Chondrocyte (in vitro differentiated cells): ENCODE measurements around the gene TGM4. TPM values are rescaled to one million over a fixed set of nuclear protein-coding genes. Genes with fewer than 3 reads are reported as not detected.

Source experiments
- DNase-seq: peaks from one replicate; pipeline ENCODE4 v3.0.0; 2021; ENCODE audit warnings: mixed read lengths, low spot score
- H3K27ac Mint-ChIP-seq: one replicate; pipeline ENCODE4 v1.8.0; 2021; ENCODE audit warnings: mild to moderate bottlenecking, moderate library complexity, mixed read lengths; ENCODE audit not compliant: unreplicated experiment
- H3K27me3 Mint-ChIP-seq: 2 replicates; pipeline ENCODE4 v1.8.0; 2021; ENCODE audit warnings: low read depth, mixed read lengths
- H3K36me3 Mint-ChIP-seq: 2 replicates; pipeline ENCODE4 v1.8.0; 2021; ENCODE audit warnings: low read depth, mixed read lengths
- H3K4me1 Mint-ChIP-seq: 2 replicates; pipeline ENCODE4 v1.8.0; 2021; ENCODE audit warnings: low read depth, mild to moderate bottlenecking, mixed read lengths
- H3K4me3 Mint-ChIP-seq: one replicate; pipeline ENCODE4 v1.8.0; 2021; ENCODE audit warnings: mild to moderate bottlenecking, moderate library complexity, mixed read lengths; ENCODE audit not compliant: unreplicated experiment
- H3K9me3 Mint-ChIP-seq: 2 replicates; pipeline ENCODE4 v1.8.0; 2021; ENCODE audit warnings: low read depth, mixed read lengths
- CTCF ChIP-seq: fragments of 200-600 bp; sonication (generic); IDR thresholded peaks from 2 replicates; pipeline ENCODE4 v1.5.0; 2021; ENCODE audit warnings: antibody characterized with exemption, mild to moderate bottlenecking, moderate library complexity
- total RNA-seq: library from RNA; stranded (reverse); gene quantifications from 3 replicates; pipeline ENCODE4 v1.2.1, GENCODE V29; 2021

The TGM4 gene
- total RNA-seq, 1 donor from 2014 or later = 0.27 TPM

DNA sequence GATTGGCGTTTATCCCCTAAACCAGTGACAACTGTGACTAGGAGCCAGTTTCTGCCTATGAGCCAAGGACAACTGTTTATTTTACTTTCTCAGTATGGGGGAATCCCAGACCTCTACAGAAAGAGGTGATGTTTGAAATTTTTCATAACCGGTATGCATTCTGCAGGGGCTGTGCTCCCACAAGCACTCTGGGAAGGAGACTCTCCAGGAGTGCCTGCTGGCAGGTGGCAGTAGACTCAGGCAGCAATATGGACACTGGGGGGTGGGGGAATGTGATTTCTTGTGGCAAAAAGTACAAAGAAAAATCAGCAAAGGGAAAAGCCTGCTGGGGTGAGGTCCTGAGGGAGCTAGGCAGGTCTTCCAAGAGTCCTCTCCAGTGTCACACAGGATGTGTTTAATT is 5.9 kb downstream of the TGM4 start:
- TF ChIP-seq CTCF = no peak
- Mint-ChIP-seq H3K27me3 (no peaks in the 10 kb centered on the region), H3K4me3 (no peak overlapping the region), H3K4me1 (peaks cover 29% of the 10 kb centered on the region), H3K27ac (no peak overlapping the region), H3K36me3 (no peaks in the 10 kb centered on the region), H3K9me3 (no peaks in the 10 kb centered on the region)
- DNase-seq = no peak

GRCh38 chr3:44883213-44883955 is 9.0 kb downstream of the TGM4 start:
- no peaks in the 10 kb centered on the region for H3K9me3 Mint-ChIP-seq
- H3K4me3 Mint-ChIP-seq = no peak overlapping the region
- peaks cover 50% of the 10 kb centered on the region for H3K4me1 Mint-ChIP-seq
- no peaks in the 10 kb centered on the region for H3K36me3 Mint-ChIP-seq
- peak overlapping the region; percentile 87 for H3K27ac Mint-ChIP-seq
- no peaks in the 10 kb centered on the region for H3K27me3 Mint-ChIP-seq
- TF ChIP-seq CTCF = peak; percentile 36
- no peak for DNase-seq

GRCh38 chr3:44883999-44884431 is 9.6 kb downstream of the TGM4 start:
- Mint-ChIP-seq H3K9me3 (no peaks in the 10 kb centered on the region), H3K36me3 (no peaks in the 10 kb centered on the region), H3K27ac (peak overlapping the region; percentile 87), H3K4me3 (no peak overlapping the region), H3K4me1 (peaks cover 50% of the 10 kb centered on the region), H3K27me3 (no peaks in the 10 kb centered on the region)
- no peak for DNase-seq
- TF ChIP-seq CTCF = no peak

DNA sequence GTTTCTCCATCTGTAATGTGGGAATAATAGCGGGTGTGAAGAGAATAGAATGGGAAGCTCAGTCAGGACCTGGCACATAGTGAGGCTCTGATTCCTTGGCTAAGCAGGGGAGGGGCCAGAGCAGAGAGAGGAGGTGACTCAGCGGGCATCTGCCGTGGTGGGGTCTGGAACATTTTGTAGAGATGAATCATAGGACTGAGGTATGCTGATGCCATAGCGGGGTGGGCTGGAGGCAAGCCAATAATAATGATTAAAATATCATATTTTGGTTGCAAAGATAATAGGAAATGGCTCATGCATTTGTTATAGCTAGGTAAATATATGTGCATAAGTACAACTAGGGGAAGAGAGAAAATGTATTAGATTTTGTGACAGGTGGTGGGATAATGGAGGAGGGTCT is 11.2 kb downstream of the TGM4 start:
- no peak for DNase-seq
- H3K36me3 Mint-ChIP-seq = no peaks in the 10 kb centered on the region
- no peak for TF ChIP-seq CTCF
- no peaks in the 10 kb centered on the region for H3K27me3 Mint-ChIP-seq
- H3K4me1 Mint-ChIP-seq = peaks cover 43% of the 10 kb centered on the region
- H3K27ac Mint-ChIP-seq = peak overlapping the region; percentile 87
- H3K9me3 Mint-ChIP-seq = no peaks in the 10 kb centered on the region
- H3K4me3 Mint-ChIP-seq = no peak overlapping the region

DNA sequence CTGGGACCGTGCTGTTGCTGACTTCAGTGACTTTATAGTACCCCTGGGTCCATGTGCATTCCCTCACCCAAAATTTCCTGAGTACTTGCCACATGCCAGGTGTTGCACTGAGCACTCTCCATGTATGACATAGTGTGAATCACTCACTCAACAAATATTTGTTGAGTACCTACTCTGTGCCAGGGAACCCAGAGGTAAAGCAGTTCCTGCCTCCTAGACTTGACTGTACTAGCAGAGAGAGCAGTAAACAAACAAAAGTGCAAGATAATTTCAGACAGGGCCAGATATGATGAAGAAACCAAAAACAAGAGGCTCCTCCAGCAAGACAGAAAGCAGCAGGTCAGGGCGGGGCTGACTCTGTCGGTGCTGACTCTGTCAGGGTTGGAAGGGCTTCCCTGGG is 12.2 kb downstream of the TGM4 start:
- Mint-ChIP-seq H3K4me1 (peaks cover 42% of the 10 kb centered on the region), H3K9me3 (no peaks in the 10 kb centered on the region), H3K4me3 (no peak overlapping the region), H3K27ac (peak overlapping the region; percentile 72), H3K36me3 (no peaks in the 10 kb centered on the region), H3K27me3 (no peaks in the 10 kb centered on the region)
- no peak for DNase-seq
- TF ChIP-seq CTCF = no peak
